Lower lobe of right lung (tissue), 2 donors: Measurements from ENCODE around the gene TXK. TPM values are rescaled to one million over a fixed set of nuclear protein-coding genes. Genes with fewer than 3 reads are reported as not detected.

Experiments used
- ATAC-seq, 2 donors: fragments of 200-7000 bp; cut with Tn5 transposase; one replicate each; pipeline ENCODE4 v1.9.1; 2020 to 2022; ENCODE audit warnings: mild to moderate bottlenecking in 2 of 2, moderate library complexity in 2 of 2
- DNase-seq: peaks from one replicate; pipeline ENCODE4 v3.0.0-alpha.2; 2020
- H3K27ac ChIP-seq: fragments of 200-600 bp; one replicate; pipeline ENCODE4 v1.8.0; 2022
- H3K27me3 ChIP-seq: fragments of 200-600 bp; one replicate; pipeline ENCODE4 v1.8.0; 2022; ENCODE audit warnings: low read depth
- H3K36me3 ChIP-seq: fragments of 200-600 bp; one replicate; pipeline ENCODE4 v1.8.0; 2022; ENCODE audit warnings: mild to moderate bottlenecking
- H3K4me1 ChIP-seq: fragments of 200-600 bp; one replicate; pipeline ENCODE4 v1.8.0; 2022
- H3K4me3 ChIP-seq: fragments of 200-600 bp; one replicate; pipeline ENCODE4 v1.8.0; 2022; ENCODE audit warnings: mild to moderate bottlenecking
- H3K9me3 ChIP-seq: fragments of 200-600 bp; one replicate; pipeline ENCODE4 v1.8.0; 2022
- intact Hi-C: fragments of 100-400 bp; cut with DNase I; formaldehyde crosslinking; loops from one replicate; pipeline ENCODE4 v1.11.0; 2022
- total RNA-seq: library from RNA; stranded (reverse); fragmentation: NEBNext Ultra II Directional; extraction: Animal tissue kit (Norgen Biotek cat#: 25700); gene quantifications from one replicate; pipeline ENCODE4 v1.2.1, GENCODE V29; 2021
- TF ChIP-seq, protein P1 (sequence below): fragments of 200-600 bp; IDR thresholded peaks from one replicate; pipeline ENCODE4 v1.8.0; 2022; ENCODE audit warnings: antibody characterized with exemption, mild to moderate bottlenecking
- donor health status: DM: no; HTN: yes; CAD: no; lungs with severe emphysema.

The TXK gene
- total RNA-seq, 1 donor from 2014 or later = 7.5 TPM

DNA sequence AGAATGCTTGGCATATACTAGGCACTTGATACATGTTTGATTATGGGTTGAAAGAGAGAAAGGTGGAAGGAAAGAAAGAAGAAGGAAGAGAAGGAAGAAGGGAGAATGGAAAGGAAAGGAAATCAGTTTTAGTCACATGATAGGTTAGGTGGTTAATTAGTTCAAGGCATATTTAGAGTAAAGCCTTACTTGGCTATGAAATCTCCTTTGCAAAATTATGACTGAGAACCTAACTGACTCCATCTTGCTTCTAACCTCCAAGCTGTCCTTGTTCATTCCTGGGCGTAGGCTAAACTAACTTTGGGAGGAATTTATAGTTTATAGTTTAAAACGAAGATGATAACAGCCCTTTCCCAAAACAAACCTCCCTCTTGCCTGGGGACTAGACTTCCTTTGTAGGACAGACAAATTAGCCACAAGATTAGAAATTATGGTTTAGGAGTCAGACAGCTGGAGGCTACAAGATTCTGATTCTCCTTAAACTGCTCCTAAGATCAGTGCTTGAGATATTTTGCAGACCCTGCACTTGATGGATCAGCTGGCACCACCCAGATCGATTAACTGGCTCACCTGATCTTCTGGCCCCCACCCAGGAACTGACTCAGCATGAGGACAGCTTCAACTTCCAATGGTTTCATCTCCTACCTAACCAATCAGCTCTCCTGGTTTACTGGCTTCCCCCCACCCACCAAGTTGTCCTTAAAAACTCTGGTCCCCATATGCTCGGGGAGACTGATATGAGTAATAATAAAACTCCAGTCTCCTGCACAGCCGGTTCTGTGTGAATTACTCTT is 55.0 kb downstream of the TXK start:
- Histone ChIP-seq H3K4me1 (no peaks in the 10 kb centered on the region), H3K9me3 (no peaks in the 10 kb centered on the region), H3K27me3 (no peaks in the 10 kb centered on the region), H3K4me3 (no peak overlapping the region), H3K27ac (no peak overlapping the region), H3K36me3 (no peaks in the 10 kb centered on the region)
- no peak for DNase-seq
- intact Hi-C loops = no loop called here
- ATAC-seq = no peak
- TF ChIP-seq, protein P1, sequence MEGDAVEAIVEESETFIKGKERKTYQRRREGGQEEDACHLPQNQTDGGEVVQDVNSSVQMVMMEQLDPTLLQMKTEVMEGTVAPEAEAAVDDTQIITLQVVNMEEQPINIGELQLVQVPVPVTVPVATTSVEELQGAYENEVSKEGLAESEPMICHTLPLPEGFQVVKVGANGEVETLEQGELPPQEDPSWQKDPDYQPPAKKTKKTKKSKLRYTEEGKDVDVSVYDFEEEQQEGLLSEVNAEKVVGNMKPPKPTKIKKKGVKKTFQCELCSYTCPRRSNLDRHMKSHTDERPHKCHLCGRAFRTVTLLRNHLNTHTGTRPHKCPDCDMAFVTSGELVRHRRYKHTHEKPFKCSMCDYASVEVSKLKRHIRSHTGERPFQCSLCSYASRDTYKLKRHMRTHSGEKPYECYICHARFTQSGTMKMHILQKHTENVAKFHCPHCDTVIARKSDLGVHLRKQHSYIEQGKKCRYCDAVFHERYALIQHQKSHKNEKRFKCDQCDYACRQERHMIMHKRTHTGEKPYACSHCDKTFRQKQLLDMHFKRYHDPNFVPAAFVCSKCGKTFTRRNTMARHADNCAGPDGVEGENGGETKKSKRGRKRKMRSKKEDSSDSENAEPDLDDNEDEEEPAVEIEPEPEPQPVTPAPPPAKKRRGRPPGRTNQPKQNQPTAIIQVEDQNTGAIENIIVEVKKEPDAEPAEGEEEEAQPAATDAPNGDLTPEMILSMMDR = no peak

DNA sequence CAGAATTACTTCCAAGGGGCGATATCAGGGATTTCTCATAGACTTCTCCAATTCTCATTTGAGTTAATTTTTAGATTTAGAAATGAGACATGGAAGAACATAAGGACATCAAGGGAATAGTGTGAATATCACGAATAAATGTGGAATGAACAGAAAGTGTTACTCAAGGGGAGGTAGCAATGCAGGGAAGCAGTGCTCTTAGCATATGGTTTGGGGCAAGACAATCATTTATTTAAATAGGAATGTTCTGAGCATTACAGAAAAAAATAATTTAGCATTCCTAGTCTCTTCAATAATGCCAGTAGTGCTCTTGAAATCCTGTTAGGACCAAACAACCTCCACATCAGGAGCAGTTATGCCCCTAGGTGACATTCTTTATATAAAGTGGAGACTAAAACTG is 55.6 kb downstream of the TXK start:
- DNase-seq (no peak), ATAC-seq (no peak)
- TF ChIP-seq, protein P1 = no peak
- no peaks in the 10 kb centered on the region for H3K4me1 ChIP-seq
- H3K27me3 ChIP-seq = no peaks in the 10 kb centered on the region
- intact Hi-C loops = no loop called here
- no peaks in the 10 kb centered on the region for H3K9me3 ChIP-seq
- no peaks in the 10 kb centered on the region for H3K36me3 ChIP-seq
- H3K27ac ChIP-seq = no peak overlapping the region
- no peak overlapping the region for H3K4me3 ChIP-seq

DNA sequence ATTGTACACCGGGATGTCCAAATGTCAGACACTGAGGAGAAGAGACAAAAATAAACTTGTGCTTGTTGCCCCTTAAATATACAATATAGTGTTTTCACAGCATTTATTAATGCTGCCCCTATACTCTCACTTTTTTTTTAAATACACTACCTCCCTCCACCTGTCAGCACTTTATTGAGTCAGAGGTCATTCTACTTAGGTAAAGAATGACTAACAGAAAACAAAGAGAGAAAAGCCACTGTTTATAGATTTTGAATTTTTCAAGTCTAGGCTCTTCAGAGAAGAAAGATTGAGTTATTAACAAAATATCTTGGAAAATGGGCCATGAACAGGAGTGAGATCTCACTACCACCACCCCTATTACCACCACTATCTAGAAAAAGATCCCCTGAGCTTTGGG is 59.4 kb downstream of the TXK start:
- intact Hi-C loops = no loop called here

DNA sequence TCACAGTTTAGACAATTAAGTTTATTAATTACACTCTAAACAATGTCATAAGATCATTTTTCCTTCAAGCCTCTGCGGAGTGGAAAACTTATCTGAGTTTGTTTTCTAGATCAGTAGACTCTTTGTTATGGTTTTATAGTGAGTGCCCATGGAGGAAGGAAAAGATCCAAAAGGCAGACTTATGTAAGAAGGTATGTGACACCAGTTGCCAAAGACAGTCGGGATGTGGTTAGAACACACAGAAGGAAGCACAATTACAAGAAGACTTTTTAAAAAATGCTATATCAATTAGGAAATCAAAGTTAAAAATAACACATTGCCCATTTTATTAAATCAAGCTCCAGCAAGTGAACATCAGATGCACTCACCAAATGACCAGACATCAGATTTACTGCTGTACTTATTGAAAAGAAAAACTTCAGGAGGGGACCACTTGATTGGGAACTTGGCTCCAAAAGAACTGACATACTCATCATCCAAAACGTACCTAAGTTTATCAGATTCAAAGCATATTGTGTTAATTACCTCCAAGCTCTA is 60.4 kb downstream of the TXK start:
- no peak overlapping the region for H3K27ac ChIP-seq
- no peaks in the 10 kb centered on the region for H3K27me3 ChIP-seq
- ATAC-seq (no peak), DNase-seq (no peak)
- no peak overlapping the region for H3K4me3 ChIP-seq
- TF ChIP-seq, protein P1 = no peak
- intact Hi-C loops = no loop called here
- H3K4me1 ChIP-seq = no peaks in the 10 kb centered on the region
- H3K9me3 ChIP-seq = no peaks in the 10 kb centered on the region
- H3K36me3 ChIP-seq = no peaks in the 10 kb centered on the region

More for the DNA sequence above, 59.4 kb downstream of the TXK start:
- no peak overlapping the region for H3K27ac ChIP-seq
- H3K36me3 ChIP-seq = no peaks in the 10 kb centered on the region
- no peak overlapping the region for H3K4me3 ChIP-seq
- no peak for ATAC-seq
- no peaks in the 10 kb centered on the region for H3K27me3 ChIP-seq
- no peaks in the 10 kb centered on the region for H3K9me3 ChIP-seq
- H3K4me1 ChIP-seq = no peaks in the 10 kb centered on the region
- no peak for DNase-seq
- TF ChIP-seq, protein P1 = no peak

DNA sequence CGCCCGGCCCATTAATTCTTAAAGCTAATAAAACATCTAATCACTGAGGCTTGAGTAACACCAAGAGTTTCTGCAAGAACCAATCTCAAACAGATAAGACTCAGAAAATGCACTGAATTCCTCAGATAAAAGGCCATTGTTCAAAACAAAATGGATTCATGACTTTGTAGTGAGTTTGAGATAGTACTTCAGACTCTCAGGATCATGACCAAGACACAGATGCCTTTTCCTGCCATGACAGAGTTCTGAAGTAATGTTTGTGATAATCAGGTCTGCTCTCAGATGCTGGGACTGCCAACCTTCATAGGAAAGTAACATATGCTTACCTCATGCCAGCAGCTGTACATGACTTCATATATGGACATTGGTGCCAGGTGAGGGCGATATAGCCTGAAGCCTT is 62.9 kb downstream of the TXK start:
- no peaks in the 10 kb centered on the region for H3K4me1 ChIP-seq
- H3K27me3 ChIP-seq = no peaks in the 10 kb centered on the region
- TF ChIP-seq, protein P1 = no peak
- DNase-seq (no peak), ATAC-seq (no peak)
- no peaks in the 10 kb centered on the region for H3K36me3 ChIP-seq
- no peaks in the 10 kb centered on the region for H3K9me3 ChIP-seq
- H3K4me3 ChIP-seq = no peak overlapping the region
- intact Hi-C loops = no loop called here
- H3K27ac ChIP-seq = no peak overlapping the region
